ENCODE data around the gene POLR2E. TPM values are rescaled to one million over a fixed set of nuclear protein-coding genes. Genes with fewer than 3 reads are reported as not detected.
A peak's percentile ranks its signal among the peaks of the same experiment; 100 is the strongest.

Gene POLR2E
- total RNA-seq, 1 donor from 2014 or later = 173 TPM

DNA sequence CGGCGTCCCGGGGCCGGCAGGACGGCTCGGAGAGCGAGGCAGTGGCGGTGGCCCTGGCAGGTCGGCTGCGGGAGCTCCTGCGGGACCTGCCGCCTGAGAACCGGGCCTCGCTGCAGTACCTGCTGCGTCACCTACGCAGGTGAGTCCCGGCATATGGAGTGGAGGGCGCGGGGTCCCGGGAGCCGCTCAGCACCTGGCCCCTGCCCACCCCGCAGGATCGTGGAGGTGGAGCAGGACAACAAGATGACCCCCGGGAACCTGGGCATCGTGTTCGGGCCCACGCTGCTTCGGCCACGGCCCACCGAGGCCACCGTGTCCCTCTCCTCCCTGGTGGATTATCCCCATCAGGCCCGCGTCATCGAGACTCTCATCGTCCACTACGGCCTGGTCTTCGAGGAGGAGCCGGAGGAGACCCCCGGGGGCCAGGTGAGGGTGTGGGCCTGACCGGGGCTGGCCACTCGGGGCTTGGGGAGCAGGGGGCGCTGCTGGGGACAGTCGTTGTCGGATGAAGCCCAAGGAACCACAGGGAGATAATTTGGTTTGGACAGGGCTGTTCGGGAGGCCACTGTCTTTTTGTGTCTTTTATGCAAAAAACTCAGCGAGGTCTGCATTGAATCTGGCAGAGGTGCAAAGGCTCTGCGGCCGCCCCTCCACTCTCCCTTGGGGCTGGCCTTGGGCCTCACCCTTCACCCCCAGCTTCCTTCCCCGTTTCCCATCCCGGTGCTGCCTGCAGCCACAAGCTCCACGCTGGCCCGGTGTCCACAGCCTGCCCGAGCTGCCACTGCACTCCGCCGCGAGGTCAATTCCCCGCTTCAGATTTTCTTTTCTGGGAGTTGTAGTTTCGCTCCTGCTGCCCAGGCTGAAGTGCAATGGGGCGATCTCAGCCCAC lies 12.0 kb downstream of the POLR2E start:
- peaks cover 66% of the 10 kb centered on the region for H3K36me3 Mint-ChIP-seq (ENCODE audit: low read depth)
- no peak for DNase-seq
- H3K27me3 Mint-ChIP-seq = no peaks in the 10 kb centered on the region
- TF ChIP-seq CTCF (IDR thresholded peaks at IDR 0.05) = no peak
- H3K27ac Mint-ChIP-seq = peak overlapping the region; percentile 56
- ChIA-PET CTCF (interaction anchor here (0.5 to 1.4 kb wide), 2 partner anchors 16 to 183 kb away, joined by 3 to 5 read pairs; partner anchors contain the start of gene ARHGAP45), POLR2A (interaction anchor here (0.6 to 10.8 kb wide), 7 partner anchors 8 to 249 kb away, joined by 3 to 184 read pairs (median 5); partner anchors contain the start of genes ARHGAP45, CIRBP and POLR2E)
- no peak overlapping the region for H3K4me3 Mint-ChIP-seq
- no peaks in the 10 kb centered on the region for H3K9me3 Mint-ChIP-seq
- intact Hi-C loops (cut with micrococcal nuclease) = loop anchor here (2.0 kb wide), 1 partner anchor 14 kb away; no protein-coding TSS in a partner anchor
- ATAC-seq (ENCODE audit: low read depth) = no peak
- H3K4me1 Mint-ChIP-seq = peaks cover 52% of the 10 kb centered on the region

DNA sequence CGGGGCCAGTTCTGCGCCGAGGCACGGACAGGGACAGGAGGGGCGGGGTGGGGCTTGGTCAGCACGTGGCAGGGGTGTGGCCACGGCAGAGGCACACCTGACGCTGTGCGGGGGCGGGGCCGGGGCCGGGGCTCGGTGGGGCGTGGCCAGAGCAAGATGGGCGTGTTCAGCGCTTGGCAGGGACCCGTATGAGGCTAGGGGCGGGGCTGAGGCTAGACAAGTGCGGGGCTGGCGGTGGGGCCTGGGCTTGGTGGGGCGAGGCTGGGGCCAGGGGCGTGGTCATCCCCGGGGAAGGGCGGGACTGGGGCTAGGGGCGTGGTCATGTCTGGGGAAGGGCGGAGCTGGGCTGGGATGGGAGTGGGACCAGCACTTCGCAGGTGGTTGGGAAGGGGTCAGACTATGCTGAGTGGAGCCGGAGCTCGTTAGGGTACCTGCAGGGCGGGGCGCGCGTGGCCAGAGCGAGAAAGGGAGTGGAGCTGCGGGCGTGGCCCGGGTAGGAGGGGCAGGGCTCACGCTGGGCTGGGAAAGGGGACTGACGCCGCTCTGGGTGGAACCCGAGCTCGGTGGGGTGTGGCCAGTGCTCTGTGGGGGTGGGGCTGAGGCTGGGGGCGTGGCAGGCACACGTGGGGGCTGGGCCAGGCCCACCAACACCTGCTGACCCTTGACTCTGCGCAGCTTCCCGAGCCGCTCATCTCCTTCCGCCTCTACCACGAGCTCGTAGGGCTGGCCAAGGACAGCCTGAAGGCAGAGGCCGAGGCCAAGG lies 12.8 kb downstream of the POLR2E start:
- Mint-ChIP-seq H3K27me3 (no peaks in the 10 kb centered on the region), H3K4me3 (no peak overlapping the region), H3K27ac (peak overlapping the region; percentile 65), H3K4me1 (peaks cover 52% of the 10 kb centered on the region), H3K36me3 (ENCODE audit: low read depth) (peaks cover 64% of the 10 kb centered on the region), H3K9me3 (no peaks in the 10 kb centered on the region)
- CTCF ChIA-PET = interaction anchor here (0.5 to 1.4 kb wide), 2 partner anchors 16 to 184 kb away, joined by 3 to 5 read pairs; partner anchors contain the start of gene ARHGAP45
- intact Hi-C loops (cut with micrococcal nuclease) = loop anchor here (2.0 kb wide), 1 partner anchor 14 kb away; no protein-coding TSS in a partner anchor
- TF ChIP-seq CTCF (IDR thresholded peaks at IDR 0.05) = no peak
- DNase-seq (no peak), ATAC-seq (ENCODE audit: low read depth) (peak; percentile 63)
- POLR2A ChIA-PET = interaction anchor here (0.6 to 13.1 kb wide), 6 partner anchors 4 to 187 kb away, joined by 3 to 184 read pairs (median 18); partner anchors contain the start of genes ARHGAP45 and CIRBP

DNA sequence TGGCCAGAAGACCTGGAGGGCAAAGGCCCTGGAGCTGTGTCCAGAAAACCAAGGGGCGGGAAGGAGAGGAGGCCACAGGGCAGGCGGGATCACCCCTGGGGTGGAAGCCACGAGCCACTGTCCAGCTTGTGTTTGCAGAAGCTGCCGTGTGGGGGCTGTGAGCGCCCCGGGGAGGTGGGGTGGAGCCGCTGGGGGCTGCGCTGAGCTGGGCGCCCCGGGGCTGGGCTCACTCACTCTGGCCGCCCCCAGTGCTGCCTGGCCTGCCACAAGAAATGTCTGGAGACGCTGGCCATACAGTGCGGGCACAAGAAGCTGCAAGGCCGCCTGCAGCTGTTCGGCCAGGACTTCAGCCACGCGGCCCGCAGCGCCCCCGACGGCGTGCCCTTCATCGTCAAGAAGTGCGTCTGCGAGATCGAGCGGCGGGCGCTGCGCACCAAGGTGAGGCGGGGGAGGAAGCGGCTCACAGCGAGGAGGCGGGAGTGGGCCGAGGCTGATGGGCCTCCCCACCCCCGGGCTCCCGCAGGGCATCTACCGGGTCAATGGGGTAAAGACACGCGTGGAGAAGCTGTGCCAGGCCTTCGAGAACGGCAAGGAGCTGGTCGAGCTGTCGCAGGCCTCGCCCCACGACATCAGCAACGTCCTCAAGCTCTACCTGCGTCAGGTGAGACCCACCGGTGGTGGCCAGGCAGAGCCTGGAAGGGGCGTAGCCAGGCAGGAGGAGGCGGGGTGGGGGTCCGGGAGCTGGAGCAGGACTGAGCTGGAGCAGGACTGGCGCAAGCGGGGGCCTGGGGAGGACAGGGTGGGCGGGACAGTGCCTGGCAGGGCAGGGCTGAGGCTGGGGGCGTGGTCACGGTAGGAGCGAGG lies 13.6 kb downstream of the POLR2E start:
- peaks cover 56% of the 10 kb centered on the region for H3K4me1 Mint-ChIP-seq
- peaks cover 68% of the 10 kb centered on the region for H3K36me3 Mint-ChIP-seq (ENCODE audit: low read depth)
- peak overlapping the region; percentile 65 for H3K27ac Mint-ChIP-seq
- ChIA-PET CTCF (no interaction called here), POLR2A (interaction anchor here (0.5 to 13.1 kb wide), 5 partner anchors 5 to 41 kb away, joined by 4 to 184 read pairs (median 32); partner anchors contain the start of genes ABCA7 and ARHGAP45)
- DNase-seq = no peak
- no peak for ATAC-seq (ENCODE audit: low read depth)
- no peaks in the 10 kb centered on the region for H3K27me3 Mint-ChIP-seq
- TF ChIP-seq CTCF (IDR thresholded peaks at IDR 0.05) = no peak
- intact Hi-C loops (cut with micrococcal nuclease) = loop anchor here (2.0 kb wide), 1 partner anchor 13 kb away; no protein-coding TSS in a partner anchor
- H3K9me3 Mint-ChIP-seq = no peaks in the 10 kb centered on the region
- H3K4me3 Mint-ChIP-seq = no peak overlapping the region

GRCh38 chr19:1080360-1081161 lies 14.6 kb downstream of the POLR2E start:
- POLR2A ChIA-PET = interaction anchor here (0.6 to 13.1 kb wide), 6 partner anchors 5 to 42 kb away, joined by 3 to 184 read pairs (median 19); partner anchors contain the start of genes ABCA7 and ARHGAP45
- no peak overlapping the region for H3K27ac Mint-ChIP-seq
- no peak for DNase-seq
- H3K36me3 Mint-ChIP-seq (ENCODE audit: low read depth) = peaks cover 69% of the 10 kb centered on the region
- no peak for TF ChIP-seq CTCF (IDR thresholded peaks at IDR 0.05)
- CTCF ChIA-PET = interaction anchor here (1.1 kb wide), 1 partner anchor 16 kb away, joined by 4 read pairs; no protein-coding TSS in a partner anchor
- H3K4me1 Mint-ChIP-seq = peaks cover 58% of the 10 kb centered on the region
- no peak for ATAC-seq (ENCODE audit: low read depth)
- no peaks in the 10 kb centered on the region for H3K27me3 Mint-ChIP-seq
- intact Hi-C loops (cut with micrococcal nuclease) = no loop called here
- no peaks in the 10 kb centered on the region for H3K9me3 Mint-ChIP-seq
- no peak overlapping the region for H3K4me3 Mint-ChIP-seq
